Body of pancreas (tissue), 4 donors: Measurements from ENCODE around the gene ZDHHC20.

Source experiments
- POLR2A ChIP-seq, 3 donors: fragments of 450-650 bp; IDR thresholded peaks; one replicate each; pipeline ENCODE4 v1.6.1; 2016; ENCODE audit warnings: antibody characterized with exemption in 3 of 3, mild to moderate bottlenecking in 2 of 3
- TF ChIP-seq, protein P1 (sequence below), 7 experiments: fragments of 450-650 bp in 4 of 7; fragments of 200-600 bp in 3 of 7; sonication (generic) in 3 of 7; IDR thresholded peaks; one replicate each; pipeline ENCODE4 v1.5.1; 2016 to 2019; ENCODE audit warnings: antibody characterized with exemption in 7 of 7

DNA sequence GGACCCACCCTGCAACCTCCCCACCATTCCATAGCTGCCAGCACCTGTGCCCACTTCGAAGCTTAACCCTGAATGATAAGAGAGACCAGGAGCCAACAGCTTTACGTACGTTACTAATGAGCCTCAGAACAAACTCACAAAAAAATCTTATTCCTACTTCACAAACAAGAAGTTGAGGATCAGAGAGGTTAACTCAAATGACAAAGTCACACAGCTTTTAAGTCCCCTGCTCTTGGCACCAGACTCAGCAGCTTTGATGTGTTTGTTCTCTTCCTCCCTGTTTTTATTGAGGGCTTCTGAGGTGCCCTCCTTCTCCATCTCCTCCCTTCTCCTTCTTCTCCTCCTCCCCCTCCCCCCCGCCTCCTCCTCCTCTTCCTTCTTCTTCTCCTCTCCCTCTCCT is 115.4 kb downstream of the ZDHHC20 start:
- TF ChIP-seq, protein P1, sequence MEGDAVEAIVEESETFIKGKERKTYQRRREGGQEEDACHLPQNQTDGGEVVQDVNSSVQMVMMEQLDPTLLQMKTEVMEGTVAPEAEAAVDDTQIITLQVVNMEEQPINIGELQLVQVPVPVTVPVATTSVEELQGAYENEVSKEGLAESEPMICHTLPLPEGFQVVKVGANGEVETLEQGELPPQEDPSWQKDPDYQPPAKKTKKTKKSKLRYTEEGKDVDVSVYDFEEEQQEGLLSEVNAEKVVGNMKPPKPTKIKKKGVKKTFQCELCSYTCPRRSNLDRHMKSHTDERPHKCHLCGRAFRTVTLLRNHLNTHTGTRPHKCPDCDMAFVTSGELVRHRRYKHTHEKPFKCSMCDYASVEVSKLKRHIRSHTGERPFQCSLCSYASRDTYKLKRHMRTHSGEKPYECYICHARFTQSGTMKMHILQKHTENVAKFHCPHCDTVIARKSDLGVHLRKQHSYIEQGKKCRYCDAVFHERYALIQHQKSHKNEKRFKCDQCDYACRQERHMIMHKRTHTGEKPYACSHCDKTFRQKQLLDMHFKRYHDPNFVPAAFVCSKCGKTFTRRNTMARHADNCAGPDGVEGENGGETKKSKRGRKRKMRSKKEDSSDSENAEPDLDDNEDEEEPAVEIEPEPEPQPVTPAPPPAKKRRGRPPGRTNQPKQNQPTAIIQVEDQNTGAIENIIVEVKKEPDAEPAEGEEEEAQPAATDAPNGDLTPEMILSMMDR (IDR thresholded peaks at IDR 0.05) = no peak
- TF ChIP-seq POLR2A (IDR thresholded peaks at IDR 0.05) = no peak
